EL (cell line): ENCODE results near the gene TJAP1.
"Not testable (repeated sequence)": the region's sequence is repeated elsewhere in the genome, so short reads cannot be mapped to it uniquely, and the experiment has no call there.

Experiments used
- DNase-seq: peaks from one replicate; pipeline ENCODE4 v3.0.0-alpha.2; 2016

TJAP1 gene

DNA sequence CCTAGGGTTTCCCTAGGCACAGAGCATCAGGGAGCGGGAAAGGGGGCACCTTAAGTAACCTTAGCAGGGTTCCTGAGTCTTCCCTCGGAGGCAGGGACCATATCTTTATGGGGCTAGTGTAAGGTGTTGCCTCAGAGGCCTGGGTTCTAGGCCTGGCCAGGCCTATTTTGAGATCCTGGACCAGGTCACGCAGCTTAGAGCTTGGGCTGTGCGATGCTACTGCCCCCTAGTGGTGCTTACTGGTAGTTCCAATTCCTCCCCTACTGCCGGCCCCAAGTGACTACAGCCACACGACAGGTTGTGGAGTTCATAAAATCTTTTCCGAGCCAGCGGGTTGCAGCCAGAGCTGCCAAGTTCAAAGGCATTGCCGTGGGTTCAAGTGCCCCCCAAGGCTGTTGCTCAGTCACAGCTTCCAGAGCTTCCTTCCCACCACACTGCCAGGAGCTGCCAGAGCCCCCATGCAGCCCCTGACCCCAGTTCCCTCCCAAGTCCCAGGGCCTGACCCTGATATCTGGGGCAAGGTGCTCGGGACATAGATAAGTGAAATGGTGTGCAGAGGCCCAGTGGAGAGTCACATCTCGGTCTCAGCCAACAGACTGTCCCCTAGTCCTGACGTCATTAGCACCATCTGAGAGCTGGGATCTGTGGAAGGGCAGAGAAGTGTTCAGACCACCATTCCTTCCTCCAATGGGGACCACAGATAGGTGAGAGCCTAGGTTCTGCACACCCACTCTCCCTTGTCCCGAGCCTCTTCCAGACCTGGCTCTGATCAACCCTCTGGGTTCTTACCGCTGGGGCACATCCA lies 29.5 kb downstream of the TJAP1 start:
- peak; percentile 80 for DNase-seq

GRCh38 chr6:43508481-43509141 lies 31.2 kb downstream of the TJAP1 start:
- DNase-seq, result no peak

DNA sequence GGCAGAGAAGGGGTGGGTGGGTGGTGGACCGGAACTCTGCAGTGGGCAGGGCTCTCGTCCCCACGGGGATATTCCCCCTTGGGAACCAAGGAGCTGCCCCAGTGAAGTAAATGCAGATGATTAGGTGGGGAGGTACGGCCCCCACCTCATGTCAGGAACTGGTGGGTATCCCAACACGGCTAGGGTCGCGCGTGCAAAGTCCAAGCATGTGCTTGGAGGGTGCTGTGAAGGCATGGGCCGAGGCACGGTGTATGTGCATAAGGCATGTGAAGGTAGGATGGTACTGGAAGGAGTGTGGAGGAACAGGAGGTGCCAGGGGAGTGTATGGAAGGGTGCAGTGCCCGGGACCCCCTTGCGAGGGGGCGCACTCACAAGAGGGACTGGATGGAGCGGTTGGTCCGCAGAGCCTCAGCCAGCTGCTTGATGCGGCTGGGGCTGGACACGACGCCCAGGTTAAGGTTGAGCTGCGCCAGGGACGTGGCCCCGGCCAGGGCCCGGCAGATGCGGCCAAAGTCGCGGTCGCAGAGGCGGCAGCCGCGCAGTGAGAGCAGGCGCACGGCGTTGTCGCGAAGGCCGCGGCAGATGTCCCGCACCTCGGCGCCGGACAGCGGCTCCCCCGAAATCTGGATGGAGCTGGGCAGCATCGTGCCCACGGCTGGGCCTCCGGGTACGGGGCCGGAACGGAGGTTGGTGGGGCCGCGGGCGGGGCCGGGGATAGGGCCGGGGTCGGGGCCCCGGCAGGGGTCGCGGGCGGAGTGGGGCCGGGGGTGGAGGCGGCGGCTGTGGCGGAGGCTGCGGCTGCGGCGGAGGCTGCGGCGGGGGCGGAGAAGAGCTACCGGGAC lies 32.0 kb downstream of the TJAP1 start:
- DNase-seq, result no peak

GRCh38 chr6:43509984-43510826 lies 32.8 kb downstream of the TJAP1 start, which contains the start of gene LRRC73:
Gene LRRC73, minus strand, starts transcription at chr6:43510346. Its CDS starts 561 bp downstream, at chr6:43509785.
- peak; percentile 84 for DNase-seq

DNA sequence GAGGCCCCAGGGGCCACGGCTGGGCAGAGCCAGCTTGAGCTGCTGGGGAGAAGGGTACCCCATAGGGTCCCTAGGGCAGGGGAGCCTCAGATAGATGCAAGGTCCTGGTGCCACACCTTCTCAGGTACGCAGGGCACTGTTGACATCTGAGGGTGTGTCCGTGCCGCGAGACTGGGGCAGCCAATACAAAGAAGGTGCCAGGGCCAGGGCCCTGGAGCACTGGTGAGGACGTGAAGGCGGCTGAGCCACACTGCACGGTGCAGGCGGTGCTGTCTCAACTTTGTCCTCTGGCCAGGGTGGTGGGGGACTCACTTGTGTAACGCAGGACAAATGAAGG lies 33.4 kb downstream of the TJAP1 start:
- DNase-seq, result no peak

GRCh38 chr6:43511824-43512415 lies 34.5 kb downstream of the TJAP1 start:
- no peak for DNase-seq

DNA sequence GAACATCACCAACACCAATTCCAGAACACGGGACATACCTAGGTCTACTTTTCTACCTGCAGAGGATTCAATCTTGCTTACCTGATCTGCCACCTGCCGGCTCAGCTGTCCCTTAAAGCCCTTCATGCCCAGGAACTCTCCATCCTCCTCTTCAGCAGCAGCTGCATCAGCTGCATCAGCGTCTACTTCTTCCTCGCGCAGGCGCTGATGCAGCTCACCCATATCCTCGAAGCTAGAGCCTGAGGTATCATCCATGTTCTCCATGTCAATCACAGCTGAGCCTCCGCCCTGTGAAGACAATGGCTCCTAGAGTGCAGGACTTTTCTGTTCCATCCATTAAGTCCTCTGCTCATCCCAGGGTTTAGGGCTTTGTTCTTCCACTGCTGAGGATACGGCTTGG lies 38.4 kb downstream of the TJAP1 start:
- no peak for DNase-seq

DNA sequence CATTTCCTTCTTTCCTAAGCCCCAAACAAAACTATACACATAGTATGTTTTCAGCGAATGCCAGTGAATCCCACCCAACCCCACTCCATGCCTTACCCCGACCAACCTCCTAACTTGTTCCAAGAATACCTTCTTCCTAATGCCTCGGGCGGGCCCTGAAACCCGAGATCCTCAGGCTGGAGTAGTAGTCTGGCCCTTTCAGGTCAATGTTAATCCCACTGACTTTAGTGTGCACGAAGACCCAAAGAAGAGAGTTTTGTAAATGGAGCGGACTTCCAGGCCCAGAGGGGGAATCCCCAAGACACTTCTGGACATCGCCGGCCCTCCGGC lies 39.0 kb downstream of the TJAP1 start:
- DNase-seq, result no peak

- peak; percentile 99 for DNase-seq
Measured at GRCh38 chr6:43516697-43517504, 39.5 kb downstream of the TJAP1 start, which contains the start of the genes POLR1C and YIPF3. Gene POLR1C, plus strand, starts transcription at chr6:43517089. Its CDS starts 21 bp downstream, at chr6:43517110. Gene YIPF3, minus strand, starts transcription at chr6:43516926. Its CDS starts 119 bp downstream, at chr6:43516807.

- no peak for DNase-seq
Measured at GRCh38 chr6:43517505-43518357, 40.4 kb downstream of the TJAP1 start.

GRCh38 chr6:43520097-43520496 lies 42.7 kb downstream of the TJAP1 start:
- DNase-seq, result no peak

- DNase-seq, result no peak
Measured at GRCh38 chr6:43521836-43522235, 44.5 kb downstream of the TJAP1 start.

- no peak for DNase-seq
Measured at GRCh38 chr6:43522547-43523261, 45.3 kb downstream of the TJAP1 start.

DNA sequence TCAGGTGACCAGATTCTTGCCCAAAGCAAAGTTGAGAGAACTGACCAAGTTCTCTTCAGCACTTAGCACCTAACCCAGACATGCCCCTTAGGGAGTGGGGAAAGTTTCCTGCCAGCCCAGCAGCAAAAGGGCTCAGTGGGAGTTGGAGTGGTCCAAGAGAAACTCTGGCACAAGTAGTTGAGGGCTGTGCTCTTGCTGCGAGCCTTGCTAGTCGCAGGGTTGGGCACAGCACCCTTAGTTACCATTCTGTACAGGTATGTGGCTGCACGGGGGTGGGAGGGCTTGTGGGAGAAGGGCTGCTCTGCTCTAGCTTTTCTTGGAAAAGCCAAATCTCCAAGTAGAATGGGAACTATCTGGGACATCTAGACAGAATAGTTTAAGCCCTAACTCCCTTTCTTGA lies 45.9 kb downstream of the TJAP1 start:
- no peak for DNase-seq

DNA sequence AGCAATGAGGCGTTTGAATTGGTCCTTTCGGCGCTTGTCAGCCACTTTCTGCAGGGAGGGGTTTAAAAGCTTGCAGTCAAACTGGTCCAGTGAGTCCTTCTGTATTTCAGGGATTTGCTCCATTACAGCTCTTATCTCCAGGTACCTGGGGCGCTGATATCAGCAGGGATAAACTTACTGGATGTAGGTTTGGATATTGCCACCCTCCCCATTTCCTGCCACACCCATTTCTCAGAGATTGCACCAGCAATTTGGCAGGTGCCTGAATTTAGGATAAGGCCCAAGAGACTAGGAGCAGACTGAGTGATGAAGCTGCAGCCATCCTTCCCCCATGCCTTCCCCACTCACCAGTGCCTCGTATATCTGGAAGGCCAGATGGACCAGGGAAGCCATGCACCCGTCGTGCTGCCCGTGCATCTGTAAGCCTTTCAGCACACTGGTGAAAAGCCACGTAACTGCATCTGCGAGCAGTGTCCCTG lies 47.2 kb downstream of the TJAP1 start:
- DNase-seq, result no peak

DNA sequence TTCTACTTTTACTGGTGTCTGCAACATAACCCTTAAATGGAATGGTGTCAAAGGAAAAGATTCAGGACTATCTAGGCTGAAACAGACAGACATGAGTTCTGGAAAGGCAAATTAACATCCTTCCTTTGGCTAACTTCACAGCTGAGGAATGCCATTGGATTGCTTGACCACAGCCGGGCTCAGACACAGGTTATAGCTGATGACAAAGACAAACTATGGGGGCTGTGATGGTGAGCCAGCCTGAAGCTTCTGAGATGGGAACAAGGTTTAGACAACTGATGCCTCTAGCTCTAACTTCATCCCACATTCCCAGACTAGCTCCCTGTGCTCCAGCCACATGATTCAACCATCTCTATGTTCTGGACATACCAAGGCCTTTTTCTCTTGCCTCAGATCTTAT lies 54.8 kb downstream of the TJAP1 start:
- no peak for DNase-seq

GRCh38 chr6:43538986-43539385 lies 61.6 kb downstream of the TJAP1 start:
- not testable (repeated sequence) for DNase-seq

DNA sequence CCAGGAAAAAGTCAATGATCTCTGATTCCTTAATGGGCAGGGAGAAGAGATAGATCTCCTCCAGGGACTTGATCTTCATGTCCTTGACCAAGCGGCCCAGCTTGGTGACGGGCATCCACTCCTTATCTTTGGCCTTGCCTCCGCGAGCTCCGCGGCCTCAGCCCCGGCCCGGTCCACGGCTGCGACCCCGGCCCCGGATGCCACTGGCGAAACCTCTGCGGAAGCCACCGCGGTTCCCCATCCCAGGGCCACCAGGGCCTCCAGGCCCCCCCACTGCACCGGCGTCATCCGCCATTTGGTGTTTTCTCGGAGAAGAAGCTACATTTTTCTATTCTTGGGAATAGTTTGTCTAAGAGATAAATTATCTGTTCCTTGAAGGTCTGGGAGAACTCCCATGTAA lies 62.0 kb downstream of the TJAP1 start:
- DNase-seq, result not testable (repeated sequence)

- DNase-seq, result no peak
Measured at GRCh38 chr6:43540507-43540906, 63.1 kb downstream of the TJAP1 start.
